ENCODE data around the gene YPEL1. TPM values are rescaled to one million over a fixed set of nuclear protein-coding genes. Genes with fewer than 3 reads are reported as not detected.

YPEL1 gene
- total and polyA plus RNA-seq, 2 of the 13 experiments (the other 11 are each of a cell fraction or from before 2014, with no cell fraction given) = 0.33 to 2.5 TPM

DNA sequence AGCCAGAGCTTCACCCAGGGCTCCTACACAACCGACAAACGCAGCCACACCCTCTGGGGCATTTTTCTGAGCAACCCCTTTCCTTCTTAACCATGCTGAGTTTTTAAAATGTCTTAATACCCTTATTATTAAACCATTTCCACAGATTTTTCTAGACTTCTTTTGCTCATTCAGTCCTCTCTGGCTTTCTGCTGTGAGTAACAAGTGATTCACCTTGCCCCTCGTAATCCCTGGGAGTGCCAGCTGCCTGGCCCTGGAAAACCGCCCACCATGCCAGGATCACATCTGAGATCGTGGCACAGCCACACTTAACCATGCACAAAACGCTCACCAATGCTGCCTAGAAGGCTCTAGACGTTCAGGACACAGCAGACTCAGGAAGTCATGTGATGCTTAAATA, 25.4 kb downstream of the YPEL1 start:
- Histone ChIP-seq H3K4me3 (replicated peaks in 1 of 3; ENCODE audit: insufficient read depth in 1 of 3, low read depth in 2 of 3, low read length in 3 of 3) (no peak overlapping the region), H3K4me2 (ENCODE audit: low read depth, low read length) (no peak overlapping the region), H3K27me3 (ENCODE audit: control insufficient read depth in 1 of 2, insufficient read depth in 2 of 2, low read length in 2 of 2) (peaks cover 2 to 16% of the 10 kb centered on the region in 2 experiments; a peak in 2 of 5 replicates), H3K4me1 (ENCODE audit: insufficient read depth, low read length) (peaks cover 37% of the 10 kb centered on the region), H2AFZ (ENCODE audit: low read length) (no peak overlapping the region), H4K20me1 (ENCODE audit: insufficient read depth, low read length) (no peaks in the 10 kb centered on the region), H3K9ac (ENCODE audit: insufficient read depth, low read depth, low read length) (no peak overlapping the region), H3K9me3 (ENCODE audit: low read length) (no peaks in the 10 kb centered on the region), H3K27ac (ENCODE audit: extremely low read length, insufficient read depth, low read length) (no peak overlapping the region), H3K79me2 (ENCODE audit: insufficient read depth, low read length) (no peaks in the 10 kb centered on the region), H3K36me3 (replicated peaks in 1 of 2; ENCODE audit: control insufficient read depth in 1 of 2, insufficient read depth in 2 of 2, low read length in 2 of 2) (no peaks in the 10 kb centered on the region)
- 31% methylated on average over 7 of the region's 7 CpGs for WGBS (ENCODE audit: low lambda C conversion rate)
- FAIRE-seq (no peak), ATAC-seq (no peak), DNase-seq (ENCODE audit: low spot score) (no peak)
- BruUV-seq (replicated peaks) = no TSS peak
- CTCF ChIA-PET (ENCODE audit: low intra/inter-chr PET ratio, low total read pairs) = no interaction called here
- in situ Hi-C loops (cut with HindIII; ENCODE audit: extremely low pct_ligation_motif_present, low pct_unique_long_range_greater_than_20kb) (loop anchor here (5.0 to 10.0 kb wide), 2 partner anchors 45 to 237 kb away; partner anchors contain the start of gene PPIL2), intact Hi-C loops (cut with micrococcal nuclease; ENCODE audit: unreplicated experiment) (no loop called here)
- POLR2A ChIA-PET = no interaction called here
- TF ChIP-seq, protein P1, sequence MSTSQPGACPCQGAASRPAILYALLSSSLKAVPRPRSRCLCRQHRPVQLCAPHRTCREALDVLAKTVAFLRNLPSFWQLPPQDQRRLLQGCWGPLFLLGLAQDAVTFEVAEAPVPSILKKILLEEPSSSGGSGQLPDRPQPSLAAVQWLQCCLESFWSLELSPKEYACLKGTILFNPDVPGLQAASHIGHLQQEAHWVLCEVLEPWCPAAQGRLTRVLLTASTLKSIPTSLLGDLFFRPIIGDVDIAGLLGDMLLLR (CRISPR knock-in tag; IDR thresholded peaks at IDR 0.05) = no peak
- TF ChIP-seq TBP (CRISPR knock-in tag; IDR thresholded peaks at IDR 0.05) = no peak
- TF ChIP-seq, protein P2, sequence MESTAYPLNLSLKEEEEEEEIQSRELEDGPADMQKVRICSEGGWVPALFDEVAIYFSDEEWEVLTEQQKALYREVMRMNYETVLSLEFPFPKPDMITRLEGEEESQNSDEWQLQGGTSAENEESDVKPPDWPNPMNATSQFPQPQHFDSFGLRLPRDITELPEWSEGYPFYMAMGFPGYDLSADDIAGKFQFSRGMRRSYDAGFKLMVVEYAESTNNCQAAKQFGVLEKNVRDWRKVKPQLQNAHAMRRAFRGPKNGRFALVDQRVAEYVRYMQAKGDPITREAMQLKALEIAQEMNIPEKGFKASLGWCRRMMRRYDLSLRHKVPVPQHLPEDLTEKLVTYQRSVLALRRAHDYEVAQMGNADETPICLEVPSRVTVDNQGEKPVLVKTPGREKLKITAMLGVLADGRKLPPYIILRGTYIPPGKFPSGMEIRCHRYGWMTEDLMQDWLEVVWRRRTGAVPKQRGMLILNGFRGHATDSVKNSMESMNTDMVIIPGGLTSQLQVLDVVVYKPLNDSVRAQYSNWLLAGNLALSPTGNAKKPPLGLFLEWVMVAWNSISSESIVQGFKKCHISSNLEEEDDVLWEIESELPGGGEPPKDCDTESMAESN (CRISPR knock-in tag; conservative IDR thresholded peaks at IDR 0.05) = no peak
- TF ChIP-seq, protein P3, sequence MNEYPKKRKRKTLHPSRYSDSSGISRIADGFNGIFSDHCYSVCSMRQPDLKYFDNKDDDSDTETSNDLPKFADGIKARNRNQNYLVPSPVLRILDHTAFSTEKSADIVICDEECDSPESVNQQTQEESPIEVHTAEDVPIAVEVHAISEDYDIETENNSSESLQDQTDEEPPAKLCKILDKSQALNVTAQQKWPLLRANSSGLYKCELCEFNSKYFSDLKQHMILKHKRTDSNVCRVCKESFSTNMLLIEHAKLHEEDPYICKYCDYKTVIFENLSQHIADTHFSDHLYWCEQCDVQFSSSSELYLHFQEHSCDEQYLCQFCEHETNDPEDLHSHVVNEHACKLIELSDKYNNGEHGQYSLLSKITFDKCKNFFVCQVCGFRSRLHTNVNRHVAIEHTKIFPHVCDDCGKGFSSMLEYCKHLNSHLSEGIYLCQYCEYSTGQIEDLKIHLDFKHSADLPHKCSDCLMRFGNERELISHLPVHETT (CRISPR knock-in tag; conservative IDR thresholded peaks at IDR 0.05) = no peak
- TF ChIP-seq PHF5A (CRISPR knock-in tag; IDR thresholded peaks at IDR 0.05; ENCODE audit: low read depth, unreplicated experiment) = no peak
- TF ChIP-seq SNRNP70 (IDR thresholded peaks at IDR 0.05; ENCODE audit: low read depth, low read length) = no peak
- no peak for TF ChIP-seq ZFP36L2 (CRISPR knock-in tag; IDR thresholded peaks at IDR 0.05)

All from HepG2 (cell line).